GM19351 (cell line): Measurements from ENCODE around the gene GGNBP2.
"Not testable (repeated sequence)": the region's sequence is repeated elsewhere in the genome, so short reads cannot be mapped to it uniquely, and the experiment has no call there.

Source experiments
- ATAC-seq: cut with Tn5 transposase; IDR thresholded peaks from one replicate; pipeline ENCODE4 v1.9.1; 2021; ENCODE audit warnings: mild to moderate bottlenecking, moderate library complexity; ENCODE audit not compliant: unreplicated experiment

Gene GGNBP2

DNA sequence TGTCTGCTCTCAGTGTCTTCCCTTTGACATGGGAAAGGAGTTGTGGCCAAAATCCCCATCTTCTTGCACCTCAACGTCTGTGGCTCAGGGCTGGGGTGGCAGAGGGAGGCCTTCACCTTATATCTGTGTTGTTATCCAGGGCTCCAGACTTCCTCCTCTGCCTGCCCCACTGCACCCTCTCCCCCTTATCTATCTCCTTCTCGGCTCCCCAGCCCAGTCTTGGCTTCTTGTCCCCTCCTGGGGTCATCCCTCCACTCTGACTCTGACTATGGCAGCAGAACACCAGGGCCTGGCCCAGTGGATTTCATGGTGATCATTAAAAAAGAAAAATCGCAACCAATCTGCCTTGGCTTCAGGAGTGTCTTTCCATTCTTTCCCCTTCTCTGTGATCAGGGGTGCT is 55.7 kb downstream of the GGNBP2 start:
- no peak for ATAC-seq

DNA sequence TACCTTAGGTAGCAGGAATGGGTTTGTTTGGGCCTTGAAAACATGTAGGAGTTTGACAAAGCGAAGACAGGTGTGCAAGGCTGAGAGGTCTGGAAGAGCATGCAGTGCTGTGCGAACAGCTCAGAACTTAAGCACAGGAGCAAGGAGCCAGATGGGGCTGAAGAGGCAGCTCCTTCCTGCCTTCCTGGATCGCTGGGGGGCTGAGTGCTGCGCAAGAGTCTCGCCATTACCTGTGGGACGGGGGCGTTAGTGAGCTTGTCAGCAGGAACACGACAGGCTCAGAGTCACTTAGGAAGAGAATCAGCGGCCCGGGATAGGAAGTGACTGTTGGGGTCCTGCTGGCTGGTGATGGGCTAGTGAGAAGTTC is 56.2 kb downstream of the GGNBP2 start:
- ATAC-seq: peak; percentile 4

DNA sequence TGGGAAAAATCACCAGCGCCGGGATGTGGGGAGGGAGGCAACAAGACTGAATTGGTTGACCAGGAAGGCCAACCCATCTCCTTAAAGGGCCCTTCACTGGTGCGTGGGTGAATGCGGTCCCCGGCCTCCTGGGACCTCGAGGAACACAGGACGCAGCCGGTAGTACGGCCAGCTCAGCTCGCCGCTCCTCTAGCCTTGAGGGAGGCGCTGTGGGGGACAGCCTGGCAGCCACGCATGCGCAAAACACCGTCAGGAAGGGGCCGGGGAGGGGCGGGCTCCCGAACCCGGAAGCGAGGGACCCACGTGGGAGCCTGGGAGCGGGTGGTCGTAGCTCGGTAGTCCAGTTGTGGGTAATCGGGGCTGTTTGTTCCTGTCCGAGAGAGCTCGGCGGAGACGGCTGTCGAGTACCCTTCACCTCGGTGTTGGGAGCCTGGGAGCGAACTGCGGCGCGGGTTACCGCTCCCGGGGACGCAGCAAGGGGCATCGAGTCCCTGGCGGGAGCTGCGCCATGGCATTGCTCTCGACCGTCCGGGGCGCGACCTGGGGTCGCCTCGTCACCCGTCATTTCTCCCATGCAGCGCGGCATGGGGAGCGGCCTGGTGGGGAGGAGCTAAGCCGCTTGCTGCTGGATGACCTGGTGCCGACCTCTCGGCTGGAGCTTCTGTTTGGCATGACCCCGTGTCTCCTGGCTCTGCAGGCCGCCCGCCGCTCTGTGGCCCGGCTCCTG is 56.7 kb downstream of the GGNBP2 start, which contains the start of gene MRM1:
Gene MRM1 (plus strand): TSS at position 281 of the 727 bp plus-strand sequence. CDS start 228 bp downstream, at position 509.
- peak; percentile 83 for ATAC-seq

DNA sequence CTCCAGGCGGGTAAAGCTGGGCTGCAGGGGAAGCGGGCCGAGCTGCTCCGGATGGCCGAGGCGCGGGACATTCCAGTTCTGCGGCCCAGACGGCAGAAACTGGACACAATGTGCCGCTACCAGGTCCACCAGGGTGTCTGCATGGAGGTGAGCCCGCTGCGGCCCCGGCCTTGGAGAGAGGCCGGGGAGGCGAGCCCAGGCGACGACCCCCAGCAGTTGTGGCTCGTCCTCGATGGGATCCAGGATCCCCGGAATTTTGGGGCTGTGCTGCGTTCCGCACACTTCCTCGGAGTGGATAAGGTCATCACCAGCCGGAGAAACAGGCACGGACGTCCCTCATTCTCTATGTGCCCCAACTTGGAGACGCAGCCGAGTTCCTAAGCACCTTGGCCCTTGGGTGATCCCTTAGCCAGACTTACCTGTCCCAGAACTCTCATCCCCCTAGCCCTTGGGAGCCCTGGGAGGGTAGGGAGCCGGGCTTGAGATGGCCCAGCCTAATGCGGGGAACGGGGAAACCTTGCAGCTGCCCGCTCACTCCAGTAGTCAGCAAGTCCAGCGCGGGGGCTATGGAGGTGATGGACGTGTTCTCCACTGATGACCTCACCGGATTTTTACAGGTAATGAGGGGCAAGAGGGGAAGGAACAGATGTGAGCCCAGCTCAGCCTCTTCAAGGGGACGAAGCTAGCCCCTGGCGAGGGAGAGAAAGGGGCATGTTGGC is 57.5 kb downstream of the GGNBP2 start:
- ATAC-seq: no peak

DNA sequence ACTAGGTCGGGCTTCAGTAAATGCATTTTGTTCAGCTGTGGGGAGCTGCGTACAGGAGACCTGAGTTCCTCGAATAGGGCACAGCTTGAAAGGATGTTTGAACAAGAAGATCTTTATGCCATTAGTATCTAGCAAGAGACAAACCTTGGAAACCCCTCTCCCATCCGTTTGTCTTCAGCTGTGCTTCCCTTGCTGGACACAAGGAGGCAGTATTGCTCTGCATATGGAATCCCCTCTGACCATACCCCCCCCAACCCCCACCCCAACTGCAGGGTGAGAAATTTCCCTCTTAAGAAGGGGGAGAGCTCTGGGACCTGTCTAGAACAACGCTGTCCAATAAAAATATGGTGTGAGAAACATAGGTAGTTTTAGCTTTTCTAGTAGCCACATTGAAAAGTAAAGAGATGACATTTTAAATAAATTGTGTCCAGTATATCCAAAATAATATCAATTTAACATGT is 58.2 kb downstream of the GGNBP2 start:
- no peak for ATAC-seq

DNA sequence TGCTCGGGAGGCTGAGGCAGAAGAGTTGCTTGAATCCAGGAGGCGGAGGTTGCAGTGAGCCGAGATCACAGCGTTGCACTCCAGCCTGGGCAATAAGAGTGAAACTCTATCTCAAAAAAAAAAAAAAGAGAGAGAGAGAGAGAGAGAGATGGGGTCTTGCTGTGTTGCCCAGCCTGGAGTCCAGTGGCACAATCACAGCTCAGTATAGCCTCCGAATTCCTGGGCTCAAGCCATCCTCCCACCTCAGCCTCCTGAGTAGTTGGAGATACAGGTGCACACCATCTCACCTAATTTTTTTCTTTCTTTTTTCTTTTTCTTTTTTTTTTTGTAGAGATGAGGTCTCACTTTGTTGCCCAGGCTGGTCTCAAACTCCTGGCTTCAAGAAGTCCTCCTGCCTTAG is 60.3 kb downstream of the GGNBP2 start:
- not testable (repeated sequence) for ATAC-seq

DNA sequence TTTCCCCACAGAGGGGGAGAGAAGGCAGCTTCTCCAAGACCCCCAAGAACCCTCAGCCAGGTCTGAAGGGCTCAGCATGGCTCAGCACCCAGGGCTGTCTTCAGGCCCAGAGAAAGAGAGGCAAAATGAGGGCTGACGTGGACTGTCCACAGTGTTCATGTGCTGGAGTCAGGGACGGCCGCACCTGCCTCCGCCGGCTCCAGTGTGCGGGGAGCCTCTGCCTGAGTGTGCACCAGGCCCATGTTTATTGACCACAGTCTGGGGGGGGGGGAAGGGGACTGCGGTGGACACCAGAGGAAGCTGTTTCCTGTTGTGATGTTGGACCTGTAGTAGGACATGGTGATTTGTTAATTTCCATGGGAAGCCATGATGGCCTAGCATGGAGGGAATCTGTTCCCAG is 63.6 kb downstream of the GGNBP2 start:
- no peak for ATAC-seq

DNA sequence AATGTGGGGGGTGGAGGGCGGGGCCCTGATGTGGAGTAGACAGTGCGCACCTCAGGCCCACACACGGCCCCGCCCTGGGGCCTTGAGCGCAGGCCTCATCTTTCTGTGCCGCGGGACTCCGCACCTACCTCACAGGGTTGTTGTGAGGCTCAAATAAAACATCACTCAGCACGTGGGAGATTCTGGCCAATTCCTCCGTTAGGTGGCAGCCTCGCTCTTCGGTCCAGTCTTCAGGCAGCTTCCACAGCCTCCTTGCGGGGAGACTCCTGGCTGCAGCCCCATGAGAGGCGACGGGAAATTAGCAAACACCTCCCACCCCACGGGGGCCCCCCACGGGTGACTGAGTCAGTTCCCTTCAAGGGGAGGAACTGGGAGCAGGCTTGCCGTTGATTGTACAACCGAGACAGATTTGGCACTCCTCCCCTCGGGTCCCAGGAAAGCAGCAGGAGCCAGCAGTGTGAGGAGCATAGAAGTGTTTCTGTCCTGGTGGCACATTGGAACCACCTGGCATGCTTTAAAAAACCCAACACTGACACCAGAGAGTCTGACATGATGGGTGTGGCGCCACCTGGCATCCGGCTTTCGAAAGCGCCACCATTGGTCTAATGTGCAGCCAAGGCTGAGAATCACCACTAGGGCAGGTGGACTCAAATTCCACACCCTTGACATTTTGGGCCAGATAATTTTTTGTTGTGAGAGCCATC is 64.2 kb downstream of the GGNBP2 start:
- ATAC-seq: no peak

DNA sequence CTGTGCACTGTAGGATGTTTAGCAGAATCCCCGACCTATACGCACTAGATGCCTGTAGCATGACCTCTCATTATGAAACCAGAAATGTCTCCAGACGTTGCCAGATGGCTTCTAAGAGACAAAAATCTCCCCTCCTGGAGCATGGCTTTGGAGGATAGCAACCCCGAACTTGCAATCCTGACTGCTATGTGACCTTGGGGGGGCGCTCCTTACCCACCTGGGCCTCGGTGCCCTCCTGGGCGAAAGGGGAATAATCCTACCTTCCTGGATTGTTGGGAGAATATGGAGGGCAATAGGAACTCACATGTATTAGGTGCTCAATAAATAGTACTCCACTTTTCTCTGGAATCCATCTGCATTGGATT is 64.8 kb downstream of the GGNBP2 start:
- ATAC-seq: no peak

DNA sequence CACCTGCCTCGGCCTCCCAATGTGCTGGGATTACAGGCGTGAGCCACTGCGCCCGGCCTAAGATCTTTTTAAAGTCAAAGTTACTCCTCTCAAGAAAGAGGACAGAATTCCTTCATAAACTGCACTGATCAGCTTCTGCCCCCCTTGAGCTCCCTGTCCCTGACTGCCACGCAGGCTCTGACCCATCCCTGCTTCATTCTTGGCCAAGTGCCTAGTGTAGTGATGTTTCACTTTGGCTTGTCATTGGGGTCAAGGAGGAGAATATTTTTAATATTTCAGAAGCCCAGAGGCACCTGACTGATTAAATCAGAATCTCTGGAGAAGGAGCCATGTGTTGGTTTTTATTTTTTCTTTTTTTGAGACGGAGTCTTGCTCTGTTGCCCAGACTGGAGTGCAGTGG is 65.8 kb downstream of the GGNBP2 start:
- no peak for ATAC-seq

DNA sequence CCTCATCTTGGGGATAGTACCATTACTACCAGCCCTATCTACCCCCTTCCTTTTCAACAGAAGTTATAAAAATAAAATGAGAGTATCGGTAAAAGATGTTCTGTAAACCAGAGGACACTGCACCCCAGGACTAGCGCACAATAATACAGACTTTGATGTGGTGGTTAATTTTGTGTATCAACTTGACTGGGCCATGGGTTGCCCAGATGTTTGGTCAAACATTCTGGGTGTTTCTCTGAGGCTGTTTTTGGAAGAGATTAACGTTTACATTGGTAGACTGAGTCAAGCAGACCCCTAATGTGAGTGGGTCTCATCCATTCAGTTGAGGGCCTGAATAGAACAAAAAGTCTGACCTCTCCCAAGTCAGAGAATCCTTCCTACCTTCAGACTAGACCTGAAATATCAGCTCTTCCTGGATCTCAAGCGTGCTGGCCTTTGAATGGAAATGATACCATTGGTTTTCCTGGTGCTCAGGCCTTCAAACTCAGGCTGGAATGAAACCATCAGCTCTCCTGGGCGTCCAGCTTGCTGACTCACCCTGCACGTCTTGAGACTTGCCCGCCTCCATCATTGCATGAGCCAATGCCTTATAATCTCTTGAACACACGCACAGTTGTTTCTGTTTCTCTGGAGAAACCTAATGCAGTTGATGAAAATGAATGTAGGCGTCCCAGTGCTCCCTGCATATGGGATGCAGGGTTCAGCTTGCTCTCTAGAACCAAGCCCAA is 66.8 kb downstream of the GGNBP2 start:
- ATAC-seq: no peak

DNA sequence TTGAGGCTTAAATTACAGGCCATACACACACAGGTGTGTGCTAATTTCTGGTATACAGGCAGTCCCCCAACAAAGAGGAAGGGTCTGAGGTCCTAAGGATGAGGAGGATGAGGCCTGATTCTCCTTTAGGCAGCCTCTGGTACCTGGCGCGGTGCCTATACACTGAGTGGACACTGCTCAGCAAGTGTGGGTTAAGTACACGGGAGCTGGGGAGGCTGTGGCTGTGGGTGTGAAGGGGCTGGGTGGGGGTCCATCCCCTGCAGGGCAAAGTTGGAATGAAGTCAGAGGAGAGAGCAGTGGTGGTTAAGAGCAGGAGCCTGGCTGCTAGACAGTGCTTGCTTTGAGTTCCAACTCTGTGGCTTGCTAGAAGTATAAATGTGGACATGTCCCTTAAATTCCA is 67.6 kb downstream of the GGNBP2 start:
- ATAC-seq: no peak

DNA sequence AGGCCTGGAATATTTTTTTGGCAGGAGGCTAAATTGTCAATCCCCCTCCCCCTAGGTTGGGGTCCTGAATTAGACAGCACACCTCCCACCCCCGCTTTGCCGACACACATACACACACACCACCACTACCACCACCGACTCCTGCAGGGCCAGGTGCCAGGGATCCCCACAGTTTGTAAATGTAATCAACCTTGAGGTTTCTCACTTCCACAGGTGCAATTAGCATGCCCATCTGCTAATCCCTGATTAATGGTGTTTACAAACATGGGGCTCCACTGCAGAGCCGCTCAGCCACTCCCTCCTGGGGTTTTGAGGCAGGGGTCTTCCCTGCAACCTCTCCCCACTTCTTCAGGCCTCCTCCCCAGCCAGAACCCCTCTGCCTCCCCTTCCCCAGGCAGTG is 68.4 kb downstream of the GGNBP2 start:
- no peak for ATAC-seq

DNA sequence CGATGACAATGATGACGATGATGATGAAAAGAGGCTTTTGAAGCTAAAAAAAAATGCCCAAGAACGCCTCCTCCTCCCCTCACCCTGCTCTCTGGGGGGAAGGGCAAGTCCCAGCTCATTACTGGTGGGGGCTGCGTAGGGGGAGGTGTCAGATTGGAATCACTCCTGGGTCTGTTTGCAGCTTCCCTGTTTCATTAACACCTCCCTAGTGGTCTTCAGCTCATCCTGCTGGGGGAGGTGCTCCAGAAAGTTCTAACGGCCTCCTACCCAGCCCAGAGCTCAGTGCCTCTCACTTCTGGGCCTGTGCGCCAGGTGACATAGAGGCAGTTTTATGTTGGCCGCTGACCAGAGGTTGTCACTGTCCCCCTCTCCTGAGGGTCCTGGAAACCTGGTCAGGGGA is 69.4 kb downstream of the GGNBP2 start:
- ATAC-seq: no peak

DNA sequence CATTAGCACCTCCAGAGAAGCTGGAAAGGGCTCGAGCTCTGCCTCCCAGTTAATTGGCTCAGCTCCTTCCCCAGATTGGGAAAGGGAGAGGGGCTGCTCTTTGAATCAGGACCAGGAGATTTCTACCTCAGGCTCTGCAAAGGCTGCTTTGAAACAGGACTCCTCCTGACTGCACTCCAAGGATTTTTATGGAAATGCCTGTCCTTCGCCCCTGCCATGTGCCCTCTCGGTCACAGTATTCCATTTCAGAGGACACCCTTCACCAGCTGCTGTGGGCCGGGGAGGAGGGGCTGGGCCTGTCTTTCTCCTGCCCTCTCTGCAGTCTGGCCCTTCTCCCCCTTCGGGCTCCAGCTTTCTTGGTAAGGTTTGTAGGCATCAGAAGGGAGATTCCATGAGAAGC is 70.2 kb downstream of the GGNBP2 start:
- no peak for ATAC-seq

DNA sequence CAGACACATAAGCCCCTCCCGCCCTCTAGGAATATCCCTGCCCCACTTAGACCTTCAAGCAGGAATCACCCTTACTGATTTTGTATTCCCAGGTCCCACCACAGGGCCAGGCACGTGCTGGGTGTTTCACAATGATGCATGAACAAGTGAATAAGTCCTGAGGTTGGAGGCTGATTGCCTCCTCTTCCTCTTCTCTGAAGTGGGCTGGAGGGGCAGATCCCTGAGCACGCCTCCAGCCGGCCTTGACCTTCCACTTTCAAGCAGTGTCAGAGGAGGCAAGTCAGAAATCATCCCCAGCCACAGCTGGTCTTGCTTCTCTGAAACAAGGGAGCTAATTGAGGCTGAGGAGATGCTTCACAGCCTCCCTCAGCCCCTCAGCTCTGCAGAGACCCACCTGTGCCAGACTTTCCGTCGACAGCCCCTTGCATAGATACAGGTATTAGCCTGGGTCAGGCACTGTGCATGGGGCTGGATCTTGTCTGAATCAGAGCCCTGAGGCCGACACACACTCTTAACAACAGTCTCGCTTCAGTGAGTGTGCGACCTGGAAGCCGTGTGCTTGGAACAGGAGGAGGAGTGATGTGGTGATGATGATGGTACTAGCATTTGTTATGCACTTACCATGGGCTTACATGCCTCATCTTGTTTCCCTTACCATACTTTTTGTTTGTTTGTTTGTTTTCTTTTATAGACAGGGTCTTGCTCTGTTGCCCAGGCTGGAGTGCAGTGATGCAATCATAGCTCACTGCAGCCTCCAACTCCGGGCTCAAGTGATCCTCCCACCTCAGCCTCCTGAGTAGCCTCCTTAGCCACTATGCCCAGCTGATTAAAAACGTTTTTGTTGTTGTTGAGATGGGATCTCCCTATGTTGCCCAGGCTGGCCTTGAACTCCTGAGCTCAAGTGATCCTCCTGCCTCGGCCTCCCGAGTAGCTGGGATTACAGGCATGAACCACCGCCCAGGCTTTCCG is 71.6 kb downstream of the GGNBP2 start:
- ATAC-seq: no peak

DNA sequence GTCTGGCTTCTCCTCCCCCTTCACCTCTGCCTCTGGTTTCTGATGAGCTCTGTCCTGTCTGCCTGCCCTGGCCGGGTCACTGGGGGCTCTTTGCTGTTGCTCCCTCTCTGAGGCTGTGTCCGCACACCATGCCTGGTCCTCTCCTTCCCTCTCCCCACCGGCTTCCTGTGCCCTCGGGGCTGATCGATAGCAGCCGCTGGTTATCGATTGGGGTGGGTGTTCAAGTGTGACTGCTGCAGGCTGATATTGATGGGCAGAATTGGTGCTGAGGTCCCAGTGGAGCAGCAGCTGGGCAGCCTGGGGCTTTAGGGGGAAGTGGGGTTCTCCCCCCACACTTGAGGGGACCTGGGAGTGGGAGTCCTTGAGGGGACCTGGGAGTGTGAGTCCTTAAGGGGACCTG is 73.1 kb downstream of the GGNBP2 start:
- ATAC-seq: no peak

DNA sequence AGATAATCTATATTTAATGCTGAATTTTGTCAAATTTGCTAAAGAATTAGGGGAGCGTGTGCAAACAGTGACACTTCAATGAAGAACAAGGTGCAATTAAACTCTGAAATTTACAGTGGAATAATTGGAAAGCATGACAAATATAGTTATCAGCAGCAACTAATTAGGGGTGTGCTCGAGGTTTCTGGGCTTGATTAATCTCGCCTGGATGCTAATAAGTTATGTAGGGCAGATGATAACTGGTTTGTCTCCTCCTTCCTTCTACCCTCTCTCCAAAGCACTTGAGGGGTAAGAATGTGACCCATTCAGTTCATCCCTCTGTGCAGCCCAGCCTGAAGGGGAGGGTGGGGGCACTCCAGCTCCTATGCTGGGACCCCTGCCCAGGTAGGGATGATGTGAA is 78.6 kb downstream of the GGNBP2 start:
- no peak for ATAC-seq

DNA sequence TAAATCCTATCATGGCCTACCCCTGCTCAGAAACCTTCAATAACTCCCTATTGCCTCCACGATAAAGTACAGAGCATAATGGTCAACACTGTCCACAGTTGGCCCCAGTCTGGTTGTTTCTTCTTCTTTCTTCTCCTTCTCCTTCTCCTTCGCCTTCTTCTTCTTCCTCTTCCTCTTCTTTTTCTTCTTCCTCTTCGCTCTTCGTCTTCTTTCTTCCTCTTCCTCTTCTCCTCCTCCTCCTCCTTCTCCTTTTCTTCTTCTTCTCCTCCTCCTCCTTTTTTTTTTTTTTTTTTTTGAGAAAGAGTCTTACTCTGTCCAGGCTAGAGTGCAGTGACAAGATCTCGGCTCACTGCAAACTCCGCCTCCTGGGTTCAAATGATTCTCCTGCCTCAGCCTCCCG is 80.5 kb downstream of the GGNBP2 start:
- no peak for ATAC-seq

DNA sequence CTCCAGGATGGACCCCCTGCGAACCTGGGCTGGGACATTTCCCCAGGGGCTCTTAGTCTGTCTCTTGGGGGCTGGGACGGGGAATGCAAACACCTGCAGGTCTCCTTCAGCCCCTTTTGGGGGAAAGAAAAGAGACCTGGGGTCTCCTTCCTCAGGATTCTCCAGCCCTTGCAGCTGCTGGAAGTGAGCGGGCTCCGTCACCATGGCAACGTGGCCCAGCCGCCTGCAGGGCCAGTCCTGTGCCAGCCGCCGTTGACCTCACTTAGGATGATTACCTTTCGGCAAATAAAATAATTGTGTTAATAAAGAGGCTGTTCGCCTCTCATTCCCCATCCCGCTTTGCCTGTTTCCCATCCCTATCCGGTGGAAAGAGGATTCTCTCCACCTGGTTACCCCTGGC is 82.4 kb downstream of the GGNBP2 start:
- no peak for ATAC-seq
